ENCODE results near the gene HAPLN1. TPM values are rescaled to one million over a fixed set of nuclear protein-coding genes. Genes with fewer than 3 reads are reported as not detected.

Gene HAPLN1
- total and polyA plus RNA-seq, 2 experiments from 2014 or later = 34.5 to 43.0 TPM

GRCh38 chr5:83590966-83591365 lies 129.7 kb downstream of the HAPLN1 start:
- H3K27me3 ChIP-seq = no peaks in the 10 kb centered on the region
- H3K36me3 ChIP-seq (replicated peaks; ENCODE audit: insufficient read depth, low read depth) = no peaks in the 10 kb centered on the region
- no peaks in the 10 kb centered on the region for H3K4me1 ChIP-seq (ENCODE audit: insufficient read depth)
- DNase-seq (ENCODE audit: low spot score) = no peak
- no peak overlapping the region for H3K27ac ChIP-seq
- H3K9me2 ChIP-seq (replicated peaks; ENCODE audit: insufficient read depth) = no peaks in the 10 kb centered on the region
- no peak overlapping the region for H2AFZ ChIP-seq
- H3K79me2 ChIP-seq = no peaks in the 10 kb centered on the region
- H4K20me1 ChIP-seq (ENCODE audit: insufficient read depth, poor library complexity, severe bottlenecking) = no peaks in the 10 kb centered on the region
- WGBS (ENCODE audit: low lambda C conversion rate, missing lambda C conversion rate) = 72% methylated on average over 4 of the region's 4 CpGs
- no peak overlapping the region for H3K4me2 ChIP-seq
- no peak for TF ChIP-seq EZH2phosphoT487 (IDR thresholded peaks at IDR 0.05; ENCODE audit: low read depth, severe bottlenecking, unreplicated experiment)
- TF ChIP-seq, protein P1, sequence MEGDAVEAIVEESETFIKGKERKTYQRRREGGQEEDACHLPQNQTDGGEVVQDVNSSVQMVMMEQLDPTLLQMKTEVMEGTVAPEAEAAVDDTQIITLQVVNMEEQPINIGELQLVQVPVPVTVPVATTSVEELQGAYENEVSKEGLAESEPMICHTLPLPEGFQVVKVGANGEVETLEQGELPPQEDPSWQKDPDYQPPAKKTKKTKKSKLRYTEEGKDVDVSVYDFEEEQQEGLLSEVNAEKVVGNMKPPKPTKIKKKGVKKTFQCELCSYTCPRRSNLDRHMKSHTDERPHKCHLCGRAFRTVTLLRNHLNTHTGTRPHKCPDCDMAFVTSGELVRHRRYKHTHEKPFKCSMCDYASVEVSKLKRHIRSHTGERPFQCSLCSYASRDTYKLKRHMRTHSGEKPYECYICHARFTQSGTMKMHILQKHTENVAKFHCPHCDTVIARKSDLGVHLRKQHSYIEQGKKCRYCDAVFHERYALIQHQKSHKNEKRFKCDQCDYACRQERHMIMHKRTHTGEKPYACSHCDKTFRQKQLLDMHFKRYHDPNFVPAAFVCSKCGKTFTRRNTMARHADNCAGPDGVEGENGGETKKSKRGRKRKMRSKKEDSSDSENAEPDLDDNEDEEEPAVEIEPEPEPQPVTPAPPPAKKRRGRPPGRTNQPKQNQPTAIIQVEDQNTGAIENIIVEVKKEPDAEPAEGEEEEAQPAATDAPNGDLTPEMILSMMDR (IDR thresholded peaks at IDR 0.05; ENCODE audit: poor library complexity) = no peak
- no peak for TF ChIP-seq EZH2 (IDR thresholded peaks at IDR 0.05; ENCODE audit: borderline replicate concordance)
- H3K4me3 ChIP-seq = no peak overlapping the region
- H3K9me3 ChIP-seq (ENCODE audit: low read depth) = no peaks in the 10 kb centered on the region

DNA sequence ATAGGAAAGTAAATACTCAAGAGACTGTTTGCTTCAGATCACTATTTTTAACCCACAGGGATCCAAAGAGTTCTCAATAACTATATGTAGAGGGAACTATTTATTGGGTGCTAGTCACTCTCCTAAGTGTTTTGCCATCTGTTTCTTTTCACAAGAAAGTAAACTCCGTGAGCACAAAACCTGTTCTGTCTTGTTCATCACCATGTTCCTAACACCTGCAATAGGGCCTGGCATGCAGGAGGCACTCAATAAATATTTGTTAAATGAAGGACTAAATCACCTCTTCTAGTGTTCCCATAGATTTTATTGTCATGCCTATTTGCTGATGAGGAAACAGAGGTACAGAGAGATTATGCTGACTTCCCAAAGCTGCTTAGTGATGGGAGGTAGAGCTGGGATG lies 130.9 kb downstream of the HAPLN1 start:
- H3K27ac ChIP-seq = no peak overlapping the region
- H3K9me2 ChIP-seq (replicated peaks; ENCODE audit: insufficient read depth) = no peaks in the 10 kb centered on the region
- H4K20me1 ChIP-seq (ENCODE audit: insufficient read depth, poor library complexity, severe bottlenecking) = no peaks in the 10 kb centered on the region
- no peak overlapping the region for H2AFZ ChIP-seq
- no peak overlapping the region for H3K4me3 ChIP-seq
- H3K9me3 ChIP-seq (ENCODE audit: low read depth) = no peaks in the 10 kb centered on the region
- H3K4me2 ChIP-seq = no peak overlapping the region
- H3K36me3 ChIP-seq (replicated peaks; ENCODE audit: insufficient read depth, low read depth) = no peaks in the 10 kb centered on the region
- TF ChIP-seq, protein P1 (IDR thresholded peaks at IDR 0.05; ENCODE audit: poor library complexity) = no peak
- TF ChIP-seq EZH2phosphoT487 (IDR thresholded peaks at IDR 0.05; ENCODE audit: low read depth, severe bottlenecking, unreplicated experiment) (no peak), EZH2 (IDR thresholded peaks at IDR 0.05; ENCODE audit: borderline replicate concordance) (no peak)
- H3K27me3 ChIP-seq = no peaks in the 10 kb centered on the region
- no peaks in the 10 kb centered on the region for H3K79me2 ChIP-seq
- H3K4me1 ChIP-seq (ENCODE audit: insufficient read depth) = no peaks in the 10 kb centered on the region
- DNase-seq (ENCODE audit: low spot score) = no peak
- WGBS (ENCODE audit: low lambda C conversion rate, missing lambda C conversion rate) = 20% methylated on average over 1 of the region's 1 CpG

Small RNA genes within 50 kb of the gene (small RNA-seq; reads per million reads assigned to genes)
- gene RN7SKP295 = not detected
- gene RNU6-620P = not detected

Other genes starting within 250 kb of the HAPLN1 start
- 367 and 398 TPM in 2 replicates for gene VCAN, start 249.1 kb downstream of the HAPLN1 start, total RNA-seq
- gene VCAN, start 249.1 kb downstream of the HAPLN1 start, polyA plus RNA-seq = 98.0 and 104 TPM in 2 replicates